HG03060 (cell line): ENCODE data around the gene DSCAML1.

Experiments used
- ATAC-seq: cut with Tn5 transposase; IDR thresholded peaks from one replicate; pipeline ENCODE4 v1.9.1; 2021; ENCODE audit warnings: low read depth, moderate number of reproducible peaks; ENCODE audit not compliant: unreplicated experiment

DSCAML1 gene

DNA sequence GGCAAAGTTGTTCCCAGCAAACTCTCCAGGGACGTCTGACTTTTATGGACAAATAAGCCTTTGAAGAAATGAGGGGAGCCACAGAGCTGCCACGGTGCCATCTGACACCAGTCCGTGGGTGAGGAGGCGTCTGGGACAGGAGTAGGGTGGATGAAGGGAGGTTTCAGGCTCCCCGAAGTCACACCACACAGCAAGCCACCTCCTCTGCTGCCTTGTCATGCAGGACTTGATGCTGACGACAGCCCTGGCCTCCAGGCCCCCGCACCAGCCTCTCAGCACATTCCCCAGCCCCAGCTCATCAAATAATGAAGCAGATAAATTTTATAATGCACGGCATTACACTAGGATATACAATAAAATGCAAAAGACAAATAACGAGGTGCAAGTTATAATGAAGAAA, 312.9 kb downstream of the DSCAML1 start:
- no peak for ATAC-seq

DNA sequence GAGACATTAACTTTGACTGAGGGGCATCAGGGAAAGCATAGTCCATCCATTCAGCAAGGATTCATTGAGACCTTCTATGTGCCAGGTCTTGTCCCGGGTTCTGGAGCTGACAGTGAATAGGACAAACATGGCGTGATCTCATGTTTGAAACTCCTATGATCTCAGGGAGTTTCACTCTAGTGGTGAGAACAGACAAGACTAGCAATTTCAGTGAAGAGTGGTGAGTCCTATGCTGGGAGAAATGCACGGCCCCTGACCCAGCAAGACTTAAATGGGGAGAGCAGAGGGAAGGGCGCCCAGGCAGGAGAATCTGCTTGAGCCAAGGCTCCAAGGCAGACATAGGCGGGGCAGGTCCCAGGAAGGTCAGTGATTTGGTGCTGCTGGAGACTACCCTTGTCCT, 313.6 kb downstream of the DSCAML1 start:
- no peak for ATAC-seq

DNA sequence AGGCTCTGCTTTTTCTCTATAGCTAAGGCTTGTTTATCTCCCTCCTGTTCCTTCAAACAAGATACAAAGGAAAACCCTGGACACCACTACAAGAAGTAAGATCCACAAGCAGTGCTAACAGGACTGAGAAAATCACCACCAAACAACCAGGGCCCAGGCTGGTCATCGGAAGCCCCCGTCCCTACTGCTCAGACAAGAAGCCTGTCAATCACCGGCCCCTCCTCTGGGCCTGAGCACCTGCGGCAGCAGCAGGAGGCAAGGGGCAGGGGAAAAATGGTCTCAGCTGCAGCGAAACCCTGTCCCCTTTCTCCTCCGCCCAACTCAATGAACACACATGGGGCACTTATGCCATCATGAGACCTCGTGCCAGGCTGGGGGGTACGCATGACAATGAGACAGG, 314.1 kb downstream of the DSCAML1 start:
- ATAC-seq = no peak

DNA sequence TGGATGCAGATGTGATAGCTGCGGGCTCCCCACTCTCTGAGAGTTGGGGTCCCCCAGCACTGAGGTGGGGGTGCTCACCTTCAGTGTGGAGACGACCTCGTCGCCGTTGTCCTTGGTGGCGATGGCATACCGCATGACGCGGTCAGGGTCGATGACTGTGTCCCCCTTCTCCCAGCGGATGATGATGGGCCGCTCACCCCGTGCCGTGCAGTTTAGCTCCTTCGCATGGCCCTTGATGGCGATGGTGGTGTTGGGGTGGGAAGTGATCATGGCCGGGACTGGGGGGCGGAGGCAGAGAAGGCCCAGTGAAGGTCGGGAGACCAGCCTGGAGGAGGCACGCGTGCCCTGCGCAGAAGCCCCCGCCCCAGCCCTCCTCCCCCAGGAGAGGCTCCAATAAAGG, 315.1 kb downstream of the DSCAML1 start:
- ATAC-seq = no peak

DNA sequence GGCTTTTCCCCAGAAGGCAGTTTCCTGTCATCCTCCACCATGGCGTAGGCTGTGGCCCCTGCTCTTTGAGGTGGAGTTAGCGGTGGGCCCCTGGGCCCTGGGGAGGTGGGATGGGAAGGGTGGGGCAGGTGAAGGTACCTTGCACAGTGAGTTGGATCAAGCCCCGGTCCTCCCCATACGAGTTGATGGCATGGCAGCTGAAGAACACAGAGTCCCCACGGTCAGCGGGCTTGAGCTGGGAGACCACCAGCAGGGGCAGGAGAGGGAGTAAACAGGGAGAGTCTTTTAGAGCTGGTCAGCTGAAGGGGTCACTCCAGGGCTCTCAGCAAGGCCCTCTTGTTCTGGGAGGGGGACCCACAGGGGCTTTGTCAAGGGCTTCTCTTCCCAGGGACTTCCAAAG, 316.0 kb downstream of the DSCAML1 start:
- ATAC-seq = no peak

DNA sequence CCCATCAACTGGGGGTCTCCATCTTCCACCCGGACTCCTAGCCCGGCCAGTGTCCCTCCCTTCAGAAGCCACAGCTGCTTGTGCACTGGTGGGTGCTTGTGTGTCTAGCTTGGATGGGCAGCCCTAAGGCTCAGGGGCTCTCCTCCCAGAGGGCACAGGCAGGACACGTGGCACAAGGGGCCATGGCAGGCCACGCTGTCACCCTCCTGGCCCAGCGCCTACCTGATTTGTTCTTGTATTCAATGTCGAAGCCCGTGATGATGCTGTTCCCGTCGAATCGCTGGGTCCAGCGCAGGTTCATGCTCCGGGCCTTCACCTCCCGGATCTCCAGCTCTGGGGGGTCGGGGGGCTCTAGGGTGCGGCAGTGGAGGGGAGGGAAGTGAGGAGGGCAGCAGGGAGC, 316.8 kb downstream of the DSCAML1 start:
- no peak for ATAC-seq

DNA sequence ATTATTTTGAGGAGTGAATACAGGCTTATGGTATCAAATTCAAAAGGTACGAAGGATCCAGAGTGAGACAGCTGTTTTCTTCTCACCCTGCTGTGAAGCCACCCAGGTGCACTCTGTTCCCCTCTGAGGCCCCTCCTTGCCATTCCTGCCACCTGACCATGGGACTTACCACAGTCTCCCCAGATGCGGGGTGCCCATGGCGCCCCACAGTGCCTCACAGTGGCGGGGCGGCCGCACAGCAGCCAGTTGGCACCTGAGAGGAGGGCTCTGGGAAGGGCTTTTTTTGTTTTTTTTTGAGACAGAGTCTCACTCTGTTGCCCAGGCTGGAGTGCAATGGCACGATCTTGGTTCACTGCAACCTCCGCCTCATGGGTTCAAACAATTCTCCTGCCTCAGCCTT, 317.6 kb downstream of the DSCAML1 start:
- no peak for ATAC-seq

DNA sequence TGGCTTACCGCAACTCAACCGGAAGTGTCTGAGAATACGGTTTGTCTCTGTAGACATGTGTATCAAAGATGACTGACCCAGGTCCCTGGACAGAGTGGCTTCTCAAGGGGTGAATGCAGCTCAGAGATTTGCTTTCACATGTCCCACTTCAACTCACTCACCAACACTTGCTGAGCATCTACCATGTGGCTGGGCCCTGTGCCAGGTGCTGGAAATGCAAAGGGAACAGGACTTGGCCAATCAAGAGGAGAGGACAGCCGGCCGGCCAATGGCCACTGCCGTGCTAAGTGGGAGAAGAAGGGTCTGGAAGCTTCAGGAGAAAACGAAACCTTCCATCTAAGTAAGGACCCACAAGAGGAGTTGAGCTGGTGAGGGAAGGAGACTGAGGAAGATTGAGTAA, 318.1 kb downstream of the DSCAML1 start:
- ATAC-seq = no peak

DNA sequence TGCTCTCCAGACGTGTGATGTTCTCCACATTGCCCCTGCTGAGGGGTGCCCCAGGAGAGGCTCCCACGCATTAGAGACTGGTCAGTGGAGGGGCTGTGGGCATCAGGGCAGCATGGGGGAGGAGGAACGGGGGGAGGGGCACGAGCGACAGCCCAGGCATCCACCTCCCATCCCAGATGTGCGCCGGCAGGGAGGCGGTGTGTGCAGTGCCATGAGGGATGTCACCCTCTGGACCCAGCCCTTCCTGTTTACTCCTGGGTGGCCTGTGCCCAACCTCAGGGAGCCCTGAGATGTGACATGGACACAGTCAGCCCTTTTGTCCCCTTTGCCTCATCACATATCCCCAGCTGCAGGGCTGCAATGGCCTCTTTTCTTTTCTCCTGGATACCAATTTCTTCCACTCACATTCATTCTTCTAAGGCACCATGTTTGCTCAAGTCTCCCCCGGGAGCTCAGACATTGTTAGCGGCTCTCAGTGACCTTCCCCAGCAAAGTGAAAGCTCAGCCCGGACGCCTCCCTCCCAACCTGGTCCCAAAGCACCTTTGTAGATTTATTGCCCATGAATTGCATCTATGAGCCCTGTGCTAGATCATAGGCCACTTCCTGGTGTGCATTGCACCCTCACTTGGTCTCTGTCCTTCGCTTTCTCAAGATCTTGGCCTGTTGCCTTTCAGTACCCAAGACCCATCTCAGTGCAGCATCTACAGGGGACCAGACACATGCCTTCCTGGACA, 318.7 kb downstream of the DSCAML1 start:
- no peak for ATAC-seq

DNA sequence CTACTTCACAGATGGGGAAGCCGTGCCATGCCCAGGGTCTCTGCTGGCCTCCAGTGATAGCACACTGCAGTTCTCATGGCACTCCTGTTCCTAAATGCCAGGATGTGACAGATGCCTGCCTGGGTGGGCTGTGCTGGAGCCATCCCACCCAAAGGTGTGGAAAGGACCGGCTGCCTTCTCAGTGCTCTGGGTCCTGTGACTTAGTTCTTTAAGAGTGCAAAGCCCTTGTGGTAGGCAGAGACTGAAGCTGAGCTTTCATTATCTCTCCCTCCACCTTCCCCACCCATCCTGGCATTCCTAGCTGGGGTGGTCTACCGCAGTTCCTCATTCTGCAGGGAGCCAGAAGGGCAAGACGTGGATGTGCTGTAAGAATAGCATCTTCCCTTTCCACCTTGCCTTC, 319.3 kb downstream of the DSCAML1 start:
- ATAC-seq = no peak

DNA sequence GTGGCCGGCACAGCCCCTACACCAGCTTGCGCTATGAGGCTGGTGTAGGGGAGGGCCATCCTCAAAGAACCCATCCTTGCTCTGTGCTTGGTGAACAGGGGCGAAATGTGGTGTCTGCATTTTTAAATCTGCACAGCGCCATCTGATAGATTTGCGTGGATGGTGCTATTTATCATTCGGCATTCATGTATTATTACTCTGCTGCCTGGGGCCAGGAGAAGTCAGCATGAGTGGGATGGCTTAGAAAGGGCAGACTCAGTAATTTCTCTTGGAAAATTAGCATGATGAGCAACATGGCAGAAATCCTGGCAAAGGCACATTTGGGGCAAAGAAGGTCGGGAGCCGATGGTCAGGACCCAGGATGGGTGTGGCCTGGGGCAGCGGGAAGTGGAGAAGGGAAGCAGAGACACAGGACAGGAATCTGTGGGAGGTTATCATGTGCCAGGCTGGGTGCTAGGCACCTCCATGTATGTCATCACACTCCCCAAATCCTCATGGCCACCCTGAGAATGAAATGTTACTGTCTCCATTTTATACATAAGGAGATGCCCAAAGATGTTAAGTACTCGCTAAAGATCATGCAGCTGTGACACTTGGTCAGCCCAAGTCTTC, 320.4 kb downstream of the DSCAML1 start:
- ATAC-seq = no peak

DNA sequence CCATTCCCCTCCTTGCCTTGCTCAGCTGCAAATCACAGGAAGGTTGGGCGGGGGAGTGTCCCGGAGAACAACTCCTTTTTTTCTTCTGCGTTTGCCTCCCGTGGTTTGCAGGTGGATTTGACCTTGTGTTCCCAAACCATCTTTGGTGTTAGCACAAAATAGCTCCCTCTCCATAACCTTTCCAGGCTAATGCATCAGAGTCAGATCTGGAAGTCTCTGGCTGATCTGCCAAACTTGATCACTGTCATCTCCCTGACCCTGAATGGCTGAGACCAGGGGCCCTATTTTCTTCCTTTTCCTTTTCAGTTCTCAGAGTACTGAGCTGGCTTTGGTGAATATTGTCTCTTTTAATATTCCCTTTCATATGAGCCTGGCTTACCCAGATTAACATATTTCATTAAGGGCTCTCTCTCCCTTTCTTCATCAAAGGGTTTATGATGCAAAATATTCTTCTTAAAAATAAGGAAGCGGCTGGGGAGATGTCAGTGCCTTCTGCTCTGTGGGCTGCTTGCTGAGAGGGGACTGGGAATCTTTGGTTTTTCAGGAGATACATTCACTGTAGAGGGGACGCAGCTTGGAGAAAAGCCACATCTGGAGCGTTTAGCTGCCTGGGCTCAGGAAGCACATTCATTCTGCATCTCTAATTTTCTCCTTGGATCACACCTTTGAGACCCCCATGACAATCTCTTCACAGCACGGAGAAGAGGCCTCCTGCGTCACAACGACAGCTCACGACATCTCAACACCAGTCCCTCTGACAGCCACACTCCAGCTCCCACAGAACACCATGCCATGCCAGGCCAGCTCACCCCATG, 321.1 kb downstream of the DSCAML1 start:
- no peak for ATAC-seq

DNA sequence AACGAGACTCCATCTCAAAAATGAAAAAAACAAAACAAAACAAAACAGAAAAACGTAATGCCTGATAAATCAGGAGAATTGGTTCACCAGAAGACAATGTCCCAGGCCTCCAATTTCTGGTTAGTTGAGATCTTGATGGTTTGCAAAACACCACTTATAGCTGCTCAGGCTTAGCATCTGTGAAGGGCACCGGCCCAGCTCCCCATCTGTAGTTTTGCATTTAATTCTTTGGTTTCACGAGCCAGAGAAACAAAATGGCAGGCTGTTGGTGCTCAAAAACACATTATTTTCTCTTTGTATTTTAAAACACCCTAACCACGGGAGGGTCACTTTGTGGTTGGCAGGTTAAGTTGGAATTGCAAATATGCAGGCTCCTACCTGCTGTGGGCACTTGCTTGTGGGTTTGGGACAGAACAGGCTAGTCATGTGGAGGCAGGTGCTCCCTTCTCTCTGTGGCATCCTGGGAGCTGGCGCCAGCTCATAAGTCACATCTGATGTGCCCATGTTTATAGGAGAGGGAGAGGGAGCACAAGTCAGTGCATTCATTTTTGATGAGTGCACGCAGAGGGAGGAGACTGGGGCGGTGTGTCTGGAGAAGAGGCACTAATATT, 323.4 kb downstream of the DSCAML1 start:
- ATAC-seq = no peak

DNA sequence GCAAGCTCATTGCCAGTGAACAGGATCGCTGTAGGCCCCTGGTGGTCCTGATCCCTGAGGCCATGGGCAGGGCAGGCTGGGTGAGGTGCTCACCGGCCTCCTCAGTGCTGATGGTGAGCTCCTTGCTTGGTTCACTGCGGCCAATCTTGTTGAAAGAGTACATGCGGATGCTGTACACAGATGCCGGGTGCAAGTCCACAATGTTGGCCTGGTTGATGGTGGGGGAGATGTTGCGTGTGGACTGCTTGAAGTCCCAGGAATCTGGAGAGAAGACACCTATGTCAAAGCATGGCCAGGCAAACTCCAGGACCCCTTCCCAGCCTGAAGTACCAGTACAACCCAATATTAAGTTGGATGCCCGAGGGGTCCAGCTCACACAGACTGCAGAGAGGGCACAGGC, 325.2 kb downstream of the DSCAML1 start:
- ATAC-seq = no peak

DNA sequence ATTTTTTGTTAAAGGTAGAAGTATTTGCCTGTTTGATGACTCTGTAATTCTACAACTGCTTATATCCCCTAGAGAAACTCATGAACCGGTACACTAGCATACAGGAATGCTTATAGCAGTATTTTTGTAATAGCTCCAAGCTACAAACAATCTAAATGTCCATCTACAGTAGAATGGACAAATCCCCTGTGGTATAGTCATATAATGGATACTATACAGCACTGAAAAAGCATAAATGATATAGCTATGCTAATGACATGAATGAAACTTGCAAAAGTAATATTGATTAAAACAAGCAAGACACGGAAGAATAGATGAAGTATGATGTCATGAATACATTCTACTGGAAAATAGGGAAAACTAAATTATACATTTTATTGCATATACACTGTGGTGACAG, 326.4 kb downstream of the DSCAML1 start:
- no peak for ATAC-seq

DNA sequence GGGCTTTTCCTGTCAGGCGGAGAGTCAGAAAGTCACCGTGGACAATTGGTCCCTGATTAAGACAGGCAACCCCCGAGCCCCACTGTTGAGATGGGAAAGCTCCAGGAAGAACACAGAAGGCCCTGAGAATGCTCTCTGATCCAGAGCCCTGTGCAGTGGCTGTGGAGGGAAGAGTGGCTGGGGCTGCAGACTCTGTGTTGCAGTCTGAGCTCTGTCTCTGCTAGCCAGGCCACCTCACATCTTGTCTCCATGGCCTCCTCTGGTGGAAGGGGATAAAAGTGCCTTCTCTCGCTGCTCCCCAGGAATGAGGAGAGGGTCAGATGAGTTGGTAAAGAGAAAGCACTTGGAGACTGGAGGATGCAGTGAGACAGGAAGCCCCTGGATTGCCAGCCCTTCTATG, 328.1 kb downstream of the DSCAML1 start:
- ATAC-seq = no peak

DNA sequence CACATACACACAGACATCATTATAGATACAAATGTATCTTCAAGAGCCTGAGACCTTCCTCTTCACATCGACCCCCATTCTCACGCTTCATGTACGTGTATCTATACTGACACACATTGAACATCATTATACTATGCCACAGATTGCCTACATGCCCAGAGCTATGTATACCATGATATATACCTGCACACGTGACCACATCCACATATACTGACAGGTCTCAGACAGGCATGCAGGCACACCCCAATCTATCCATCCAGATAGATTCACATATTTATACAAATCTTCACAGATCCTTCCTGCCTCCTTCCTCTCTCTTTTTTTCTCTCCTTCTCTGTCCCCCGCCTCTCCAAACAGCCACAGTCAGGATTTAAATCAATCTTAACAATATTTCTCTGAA, 329.2 kb downstream of the DSCAML1 start:
- ATAC-seq = no peak

DNA sequence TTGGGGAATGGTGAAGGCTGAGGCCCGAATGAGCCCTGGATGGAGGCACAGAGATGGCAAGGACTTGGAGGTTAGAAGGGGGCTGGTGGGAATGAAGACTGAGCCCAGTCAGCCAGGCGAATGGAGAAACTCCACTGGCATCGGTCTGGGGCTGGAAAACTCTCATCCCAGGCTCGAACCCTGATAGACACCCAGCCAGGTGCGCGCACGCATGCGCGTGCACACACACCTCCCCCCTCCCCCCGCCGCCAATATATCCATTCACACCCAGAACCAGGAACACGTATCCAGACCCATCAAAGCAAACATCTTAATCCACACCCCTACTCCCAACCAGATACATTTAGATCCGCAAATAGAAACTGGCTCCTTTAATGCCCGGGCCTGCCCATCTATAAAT, 330.1 kb downstream of the DSCAML1 start:
- no peak for ATAC-seq

DNA sequence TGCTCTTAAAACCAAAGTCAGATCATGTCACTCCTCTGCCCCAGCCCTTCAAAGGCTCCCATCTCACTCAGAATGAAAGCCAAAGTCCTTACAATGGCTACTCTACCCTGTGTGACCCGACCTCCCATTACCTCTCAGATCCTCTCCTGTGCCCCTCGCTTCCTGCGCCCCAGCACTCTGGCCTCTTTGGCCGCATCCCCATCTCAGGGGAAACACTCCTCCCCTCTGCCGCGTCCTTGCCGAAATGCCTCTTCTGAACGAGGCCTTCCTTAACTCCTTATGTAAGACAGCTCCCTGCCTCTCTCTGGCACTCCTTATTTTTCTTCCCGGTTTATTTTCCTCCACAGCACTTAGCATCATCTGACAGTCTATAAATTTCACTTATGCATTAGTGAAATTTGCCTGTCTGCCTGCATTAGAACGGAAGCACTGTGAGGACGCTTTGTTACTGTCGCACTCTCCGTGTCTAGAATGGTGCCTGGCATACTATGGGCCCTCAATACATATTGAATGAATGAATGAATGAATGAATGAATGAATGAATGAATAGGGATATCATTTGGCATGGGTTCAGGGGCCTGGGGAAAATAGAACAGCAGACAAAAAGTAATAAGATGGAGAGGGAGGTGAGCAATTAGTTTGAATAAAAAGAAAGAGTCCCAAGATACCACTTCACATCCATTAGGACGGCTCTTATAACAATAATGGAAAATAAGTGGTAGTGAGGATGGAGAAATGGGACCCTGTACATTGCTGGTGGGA, 331.6 kb downstream of the DSCAML1 start:
- no peak for ATAC-seq

DNA sequence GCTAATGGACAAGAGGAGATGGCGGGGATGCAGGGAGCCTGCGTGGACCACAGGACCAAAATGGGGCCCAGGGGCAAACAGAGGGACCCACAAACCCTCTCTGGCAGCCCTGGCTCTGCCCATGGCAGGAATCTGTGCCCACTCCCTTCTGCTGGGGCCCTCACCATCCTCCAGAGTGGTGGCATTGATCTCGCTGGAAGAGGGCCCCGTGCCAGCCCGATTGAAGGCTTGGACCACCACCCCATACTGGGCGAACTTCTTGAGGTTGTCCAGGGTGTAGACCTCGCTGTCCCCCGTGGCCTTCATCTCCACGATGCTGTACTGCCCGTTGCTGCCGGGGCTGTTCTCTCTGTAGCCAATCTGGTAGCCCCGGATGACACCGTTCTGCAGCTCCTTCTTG, 332.2 kb downstream of the DSCAML1 start:
- no peak for ATAC-seq

DNA sequence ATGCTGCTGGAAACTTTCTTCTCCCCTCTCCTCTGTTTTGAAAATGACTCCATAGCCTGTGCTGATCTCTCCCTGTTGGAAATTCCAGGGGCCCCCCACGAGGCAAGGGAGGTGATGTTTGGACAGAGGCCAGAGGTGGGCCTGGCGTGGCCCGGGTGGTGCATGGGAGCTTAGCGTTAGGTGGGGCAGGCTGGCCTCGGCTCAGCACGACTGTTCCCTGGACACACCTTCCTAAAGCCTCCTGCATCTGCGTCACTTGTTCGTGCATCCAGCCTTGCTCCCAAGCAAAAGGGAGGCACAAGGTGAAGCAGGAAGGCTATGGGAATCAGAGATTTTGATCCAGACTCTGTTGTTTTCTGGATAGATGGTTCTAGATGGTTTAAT, 334.2 kb downstream of the DSCAML1 start:
- ATAC-seq = no peak
